Suprapubic skin (tissue), 3 donors: ENCODE results near the gene LRP1-AS.

ENCODE experiments used
- CTCF ChIP-seq, 2 donors: fragments of 200-600 bp in 1 of 2; fragments of 450-650 bp in 1 of 2; sonication (generic) in 1 of 2; IDR thresholded peaks; one replicate each; pipeline ENCODE4 v1.5.1; 2016 to 2019; ENCODE audit warnings: antibody characterized with exemption in 2 of 2, mild to moderate bottlenecking in 1 of 2, moderate library complexity in 1 of 2
- EP300 ChIP-seq: sonication (generic); formaldehyde crosslinking; IDR thresholded peaks from one replicate; pipeline ENCODE4 v1.6.1; 2017; ENCODE audit warnings: antibody characterized with exemption

GRCh38 chr12:57179331-57180086, 32.1 kb upstream of the LRP1-AS start:
- TF ChIP-seq EP300 (no peak), CTCF (IDR thresholded peaks at IDR 0.05) (no peak)
